GM12878 (cell line): Measurements from ENCODE around the gene SF3B2. TPM values are rescaled to one million over a fixed set of nuclear protein-coding genes. Genes with fewer than 3 reads are reported as not detected.
A peak's percentile ranks its signal among the peaks of the same experiment; 100 is the strongest.

Source experiments
- BRCA1 ChIP-seq: IDR thresholded peaks from 2 replicates; pipeline ENCODE4 v1.6.1; 2011; ENCODE audit warnings: low read depth, low read length, improper control_type of control experiment
- CREM ChIP-seq: IDR thresholded peaks from 2 replicates; pipeline ENCODE4 v1.6.1; 2014; ENCODE audit warnings: antibody characterized with exemption, low read depth
- EGR1 ChIP-seq, 2 experiments: IDR thresholded peaks; 1 replicate in 1 of 2; 2 replicates in 1 of 2; pipeline ENCODE4 v1.6.1; 2011 to 2012; ENCODE audit warnings: low read depth in 2 of 2, low read length in 2 of 2, borderline replicate concordance in 1 of 2, mild to moderate bottlenecking in 1 of 2, moderate library complexity in 1 of 2
- HCFC1 ChIP-seq: fragments of 150-350 bp; IDR thresholded peaks from 2 replicates; pipeline ENCODE4 v1.6.1; 2014; ENCODE audit warnings: low read length
- NBN ChIP-seq: fragments of 450-650 bp; IDR thresholded peaks from 2 replicates; pipeline ENCODE4 v1.6.1; 2016
- RAD21 ChIP-seq: IDR thresholded peaks from 2 replicates; pipeline ENCODE4 v1.6.1; 2011; ENCODE audit warnings: mild to moderate bottlenecking, low read depth, low read length, moderate library complexity; ENCODE audit not compliant: insufficient read depth
- RCOR1 ChIP-seq: conservative IDR thresholded peaks from 2 replicates; pipeline ENCODE4 v1.6.1; 2012; ENCODE audit warnings: low read depth, low read length, improper control_type of control experiment
- SP1 ChIP-seq: IDR thresholded peaks from one replicate; pipeline ENCODE4 v1.6.1; 2011; ENCODE audit warnings: low read depth, low read length
- YY1 ChIP-seq: IDR thresholded peaks from 2 replicates; pipeline ENCODE4 v1.6.1; 2011; ENCODE audit warnings: low read depth, mild to moderate bottlenecking, low read length
- polyA plus RNA-seq, 11 experiments: library from polyadenylated mRNA; depleted of rRNA in 4 of 11; unstranded in 6 of 11; stranded (reverse) in 5 of 11; fragments of >200 nt; fragmentation: Nextera tagmentation in 4 of 11; fragmentation: Illumina TruSeq in 1 of 11; extraction: Ambion mirVana in 4 of 11; extraction: Trizol in 1 of 11; gene quantifications; 1 replicate in 1 of 11; 2 replicates in 10 of 11; pipeline versions ENCODE4 v1.2.1 to v1.2.3, GENCODE V29; 2011 to 2016; ENCODE audit warnings: inconsistent platforms in 2 of 11, missing spikeins in 2 of 11, low read depth in 1 of 11
- total RNA-seq, 4 experiments: library from RNA; depleted of rRNA in 3 of 4; stranded (reverse); fragments of >200 nt in 3 of 4; fragmentation: Illumina TruSeq in 1 of 4; extraction: Trizol in 1 of 4; gene quantifications; 2 replicates each; pipeline versions ENCODE4 v1.2.1 to v1.2.3, GENCODE V29; 2013 to 2021
- TF ChIP-seq, protein P1 (sequence below), 3 experiments: IDR thresholded peaks in 2 of 3; conservative IDR thresholded peaks in 1 of 3; 2 replicates each; pipeline ENCODE4 v1.5.1; 2011; ENCODE audit warnings: low read depth in 3 of 3, low read length in 3 of 3, mild to moderate bottlenecking in 3 of 3, control low read depth in 2 of 3, moderate library complexity in 2 of 3, inconsistent platforms in 1 of 3, mixed read lengths in 1 of 3; ENCODE audit not compliant: control insufficient read depth in 2 of 3, insufficient read depth in 1 of 3; ENCODE audit errors: extremely low read depth in 1 of 3
- TF ChIP-seq, protein P2 (sequence below): fragments of 450-650 bp; formaldehyde crosslinking; IDR thresholded peaks from 2 replicates; pipeline ENCODE4 v1.4.0; 2020; ENCODE audit warnings: mild to moderate bottlenecking, moderate library complexity

Gene SF3B2
- total and polyA plus RNA-seq, 10 of the 15 experiments (the other 5 are each of a cell fraction or from before 2014, with no cell fraction given): 56.3 to 245 (median 144) TPM

DNA sequence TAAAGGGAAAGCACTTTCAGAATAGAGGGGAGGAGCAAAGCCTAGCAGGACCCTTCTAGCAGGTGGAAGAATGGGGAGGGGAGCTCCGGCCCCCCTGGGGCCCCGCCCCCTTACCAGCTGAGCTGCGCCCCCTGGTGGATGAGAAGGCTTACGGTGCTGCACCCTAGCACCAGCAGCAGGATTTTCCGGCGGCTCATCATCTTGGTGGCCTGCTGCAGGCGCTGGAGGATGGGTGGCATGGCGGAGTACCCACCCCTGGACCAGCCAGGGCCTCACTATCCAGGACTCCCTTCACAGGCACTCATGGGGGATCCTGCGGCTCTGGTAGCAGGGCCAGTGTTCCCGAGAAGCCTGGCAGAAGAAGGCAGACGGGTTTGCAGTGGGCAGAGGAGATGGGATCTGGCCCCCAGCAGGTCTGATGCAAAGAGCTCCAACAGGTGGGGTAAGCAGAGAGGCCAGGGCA, 7.0 kb upstream of the SF3B2 start (continued):
- TF ChIP-seq YY1 (peak; percentile 63; the same call in 1 of the 2 replicates), RAD21 (peak; percentile 45), HCFC1 (no peak), RCOR1 (0 out of 2 replicates have a peak, but pooled peaks have one; percentile 44), SP1 (peak; percentile 42), NBN (0 out of 2 replicates have a peak, but pooled peaks have one; percentile 49), CREM (0 out of 2 replicates have a peak, but pooled peaks have one; percentile 20), EGR1 (IDR thresholded peaks at IDR 0.05; ENCODE audit: borderline replicate concordance in 1 of 2, low read depth in 2 of 2, low read length in 2 of 2) (0 out of 3 replicates have a peak, but pooled peaks of 1 of the 2 experiments have one; percentile 20), BRCA1 (no peak)
- TF ChIP-seq, protein P1, sequence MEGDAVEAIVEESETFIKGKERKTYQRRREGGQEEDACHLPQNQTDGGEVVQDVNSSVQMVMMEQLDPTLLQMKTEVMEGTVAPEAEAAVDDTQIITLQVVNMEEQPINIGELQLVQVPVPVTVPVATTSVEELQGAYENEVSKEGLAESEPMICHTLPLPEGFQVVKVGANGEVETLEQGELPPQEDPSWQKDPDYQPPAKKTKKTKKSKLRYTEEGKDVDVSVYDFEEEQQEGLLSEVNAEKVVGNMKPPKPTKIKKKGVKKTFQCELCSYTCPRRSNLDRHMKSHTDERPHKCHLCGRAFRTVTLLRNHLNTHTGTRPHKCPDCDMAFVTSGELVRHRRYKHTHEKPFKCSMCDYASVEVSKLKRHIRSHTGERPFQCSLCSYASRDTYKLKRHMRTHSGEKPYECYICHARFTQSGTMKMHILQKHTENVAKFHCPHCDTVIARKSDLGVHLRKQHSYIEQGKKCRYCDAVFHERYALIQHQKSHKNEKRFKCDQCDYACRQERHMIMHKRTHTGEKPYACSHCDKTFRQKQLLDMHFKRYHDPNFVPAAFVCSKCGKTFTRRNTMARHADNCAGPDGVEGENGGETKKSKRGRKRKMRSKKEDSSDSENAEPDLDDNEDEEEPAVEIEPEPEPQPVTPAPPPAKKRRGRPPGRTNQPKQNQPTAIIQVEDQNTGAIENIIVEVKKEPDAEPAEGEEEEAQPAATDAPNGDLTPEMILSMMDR (IDR thresholded peaks at IDR 0.05 in 2 of 3, conservative IDR thresholded peaks at IDR 0.05 in 1 of 3; ENCODE audit: control insufficient read depth in 2 of 3, extremely low read depth in 1 of 3, insufficient read depth in 1 of 3, low read depth in 3 of 3, low read length in 3 of 3): peak; percentile 86 to 94 (median 89)
- TF ChIP-seq, protein P2, sequence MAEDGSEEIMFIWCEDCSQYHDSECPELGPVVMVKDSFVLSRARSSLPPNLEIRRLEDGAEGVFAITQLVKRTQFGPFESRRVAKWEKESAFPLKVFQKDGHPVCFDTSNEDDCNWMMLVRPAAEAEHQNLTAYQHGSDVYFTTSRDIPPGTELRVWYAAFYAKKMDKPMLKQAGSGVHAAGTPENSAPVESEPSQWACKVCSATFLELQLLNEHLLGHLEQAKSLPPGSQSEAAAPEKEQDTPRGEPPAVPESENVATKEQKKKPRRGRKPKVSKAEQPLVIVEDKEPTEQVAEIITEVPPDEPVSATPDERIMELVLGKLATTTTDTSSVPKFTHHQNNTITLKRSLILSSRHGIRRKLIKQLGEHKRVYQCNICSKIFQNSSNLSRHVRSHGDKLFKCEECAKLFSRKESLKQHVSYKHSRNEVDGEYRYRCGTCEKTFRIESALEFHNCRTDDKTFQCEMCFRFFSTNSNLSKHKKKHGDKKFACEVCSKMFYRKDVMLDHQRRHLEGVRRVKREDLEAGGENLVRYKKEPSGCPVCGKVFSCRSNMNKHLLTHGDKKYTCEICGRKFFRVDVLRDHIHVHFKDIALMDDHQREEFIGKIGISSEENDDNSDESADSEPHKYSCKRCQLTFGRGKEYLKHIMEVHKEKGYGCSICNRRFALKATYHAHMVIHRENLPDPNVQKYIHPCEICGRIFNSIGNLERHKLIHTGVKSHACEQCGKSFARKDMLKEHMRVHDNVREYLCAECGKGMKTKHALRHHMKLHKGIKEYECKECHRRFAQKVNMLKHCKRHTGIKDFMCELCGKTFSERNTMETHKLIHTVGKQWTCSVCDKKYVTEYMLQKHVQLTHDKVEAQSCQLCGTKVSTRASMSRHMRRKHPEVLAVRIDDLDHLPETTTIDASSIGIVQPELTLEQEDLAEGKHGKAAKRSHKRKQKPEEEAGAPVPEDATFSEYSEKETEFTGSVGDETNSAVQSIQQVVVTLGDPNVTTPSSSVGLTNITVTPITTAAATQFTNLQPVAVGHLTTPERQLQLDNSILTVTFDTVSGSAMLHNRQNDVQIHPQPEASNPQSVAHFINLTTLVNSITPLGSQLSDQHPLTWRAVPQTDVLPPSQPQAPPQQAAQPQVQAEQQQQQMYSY (CRISPR knock-in tag): no peak
